BE2C (cell line): ENCODE measurements around the gene SSTR5.

ENCODE experiments used
- DNase-seq: peaks from one replicate; pipeline ENCODE4 v3.0.0-alpha.2; 2020
- H3K27me3 ChIP-seq: fragments of 250-450 bp; sonication (Bioruptor Pico); 2 replicates; pipeline ENCODE4 v1.5.1; 2020; ENCODE audit warnings: mild to moderate bottlenecking
- H3K36me3 ChIP-seq: fragments of 250-450 bp; sonication (Bioruptor Pico); 2 replicates; pipeline ENCODE4 v1.5.1; 2020; ENCODE audit warnings: mild to moderate bottlenecking
- H3K4me1 ChIP-seq: fragments of 250-450 bp; sonication (Bioruptor Pico); 2 replicates; pipeline ENCODE4 v1.5.1; 2020
- H3K4me3 ChIP-seq: 2 replicates; pipeline ENCODE4 v1.5.1; 2011; ENCODE audit warnings: low read depth, low read length
- H3K9me3 ChIP-seq: fragments of 250-450 bp; sonication (Bioruptor Pico); 2 replicates; pipeline ENCODE4 v1.5.1; 2020
- CTCF ChIP-seq: IDR thresholded peaks from 2 replicates; pipeline ENCODE4 v1.5.1; 2012; ENCODE audit warnings: mild to moderate bottlenecking, low read depth, low read length

The SSTR5 gene

GRCh38 chr16:1043881-1044451 lies 28.6 kb upstream of the SSTR5 start:
- no peak for TF ChIP-seq CTCF
- DNase-seq = no peak
- no peaks in the 10 kb centered on the region; the same call in 1 of the 2 replicates for H3K9me3 ChIP-seq
- H3K27me3 ChIP-seq = peaks cover 8% of the 10 kb centered on the region
- peaks cover 10% of the 10 kb centered on the region for H3K4me1 ChIP-seq
- H3K36me3 ChIP-seq = no peaks in the 10 kb centered on the region
- H3K4me3 ChIP-seq = peak overlapping the region; percentile 24; the same call in 1 of the 2 replicates

DNA sequence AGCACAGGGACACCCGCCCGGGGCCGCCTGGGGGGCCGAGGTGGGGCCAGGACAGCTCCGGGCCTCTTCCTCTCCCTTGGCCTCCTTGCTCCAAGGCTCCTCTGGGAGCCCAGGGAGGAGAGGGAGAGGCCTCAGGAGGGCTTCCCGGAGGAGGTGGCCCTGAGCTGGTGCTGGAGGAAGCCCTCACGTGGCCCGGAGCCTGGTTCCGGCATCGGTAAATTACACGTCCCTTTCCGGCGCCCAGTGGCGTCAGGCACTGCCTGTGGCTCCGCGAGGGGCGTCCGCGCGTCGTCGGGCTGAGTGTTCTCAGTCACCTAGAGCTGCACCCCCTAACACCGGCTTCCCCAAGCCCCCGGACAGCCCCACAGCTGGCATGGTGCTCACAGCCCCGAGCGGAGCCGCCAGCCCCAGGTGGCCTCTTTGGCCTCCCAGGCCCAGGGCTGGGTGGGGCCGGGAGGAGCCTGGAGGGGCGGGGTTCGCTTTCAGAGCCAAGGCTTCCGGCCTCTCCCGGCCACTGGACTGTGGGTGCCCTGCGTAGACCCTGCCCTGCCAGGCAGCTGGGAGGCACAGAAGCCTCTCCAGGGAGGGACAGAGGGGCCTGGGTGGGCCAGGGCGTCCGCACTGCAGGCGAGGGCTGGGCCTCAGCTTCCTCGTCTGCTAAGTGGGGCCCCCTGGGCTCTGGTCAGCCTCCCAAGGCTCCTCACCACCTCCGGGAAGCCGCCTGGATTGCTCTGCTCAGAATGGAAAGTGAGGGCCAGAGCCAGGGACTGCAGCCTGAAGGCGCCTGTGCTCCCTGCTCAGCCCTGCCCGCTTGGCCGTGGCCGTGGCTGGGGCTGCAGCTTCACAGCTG lies 27.9 kb upstream of the SSTR5 start:
- Histone ChIP-seq H3K9me3 (no peaks in the 10 kb centered on the region; the same call in 1 of the 2 replicates), H3K27me3 (peaks cover 8% of the 10 kb centered on the region), H3K4me1 (peaks cover 15% of the 10 kb centered on the region), H3K4me3 (no peak overlapping the region), H3K36me3 (no peaks in the 10 kb centered on the region)
- TF ChIP-seq CTCF = no peak
- DNase-seq = no peak

DNA sequence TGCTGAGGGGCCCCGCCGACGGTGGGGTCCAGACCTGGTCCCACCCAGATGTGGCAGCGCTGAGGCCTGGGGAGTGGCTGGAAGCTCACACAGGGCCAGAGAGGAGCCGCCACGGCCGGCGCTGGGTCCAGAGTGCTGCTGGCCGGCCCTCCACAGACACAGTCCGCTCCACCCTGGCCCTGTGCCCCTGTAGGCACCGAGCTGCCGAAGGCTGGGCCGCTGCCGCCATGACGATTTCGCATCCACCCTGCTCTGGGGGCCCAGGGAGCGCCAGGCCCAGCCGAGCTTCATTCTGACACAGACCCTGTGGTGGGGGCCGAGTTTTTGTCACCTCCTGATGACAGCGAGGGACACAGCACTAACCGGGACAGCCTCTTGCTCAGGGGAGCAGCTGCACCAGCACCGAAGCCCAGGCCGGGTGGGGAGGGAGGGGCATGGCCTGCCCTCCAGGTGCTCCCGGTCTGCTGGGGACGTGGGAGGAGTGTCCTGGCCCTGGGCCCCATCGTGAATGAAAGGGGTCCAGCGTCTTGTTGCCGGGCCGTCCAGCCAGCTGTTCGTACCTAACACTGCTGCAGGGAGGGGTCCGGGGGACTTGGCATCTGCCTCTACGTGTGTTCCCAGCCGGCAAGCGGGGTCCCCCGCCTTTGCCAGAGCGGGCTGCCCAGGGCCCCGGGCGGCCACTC lies 27.1 kb upstream of the SSTR5 start:
- Histone ChIP-seq H3K9me3 (no peaks in the 10 kb centered on the region; the same call in 1 of the 2 replicates), H3K4me3 (no peak overlapping the region), H3K4me1 (peaks cover 16% of the 10 kb centered on the region), H3K27me3 (peaks cover 8% of the 10 kb centered on the region), H3K36me3 (no peaks in the 10 kb centered on the region)
- DNase-seq = no peak
- TF ChIP-seq CTCF = no peak

GRCh38 chr16:1045993-1046911 lies 26.3 kb upstream of the SSTR5 start:
- H3K9me3 ChIP-seq = no peaks in the 10 kb centered on the region; the same call in 1 of the 2 replicates
- no peak overlapping the region for H3K4me3 ChIP-seq
- no peaks in the 10 kb centered on the region for H3K36me3 ChIP-seq
- H3K27me3 ChIP-seq = peaks cover 8% of the 10 kb centered on the region
- no peak for TF ChIP-seq CTCF
- DNase-seq = no peak
- peaks cover 16% of the 10 kb centered on the region for H3K4me1 ChIP-seq

DNA sequence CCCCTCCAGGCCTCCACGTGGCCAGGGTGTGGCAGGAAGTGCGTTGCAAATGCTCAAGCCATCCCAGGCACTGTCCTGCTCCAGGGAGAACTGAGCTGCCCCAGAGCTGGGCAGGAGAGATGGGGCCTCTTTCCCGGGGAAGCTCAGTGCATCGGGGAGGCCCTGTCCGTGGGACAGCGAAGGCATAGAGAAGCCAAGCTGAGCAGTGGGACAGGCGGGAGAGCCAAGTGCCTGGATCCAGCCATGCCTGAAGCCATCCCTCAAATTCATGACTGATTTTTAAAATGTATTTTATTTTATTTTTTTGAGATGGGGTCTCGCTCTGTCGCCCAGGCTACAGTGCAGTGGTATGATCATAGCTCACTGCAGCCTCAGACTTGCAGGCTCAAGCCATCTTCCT lies 25.4 kb upstream of the SSTR5 start:
- Histone ChIP-seq H3K4me1 (peaks cover 16% of the 10 kb centered on the region), H3K27me3 (peaks cover 8% of the 10 kb centered on the region), H3K4me3 (no peak overlapping the region), H3K9me3 (no peaks in the 10 kb centered on the region; the same call in 1 of the 2 replicates), H3K36me3 (no peaks in the 10 kb centered on the region)
- no peak for DNase-seq
- no peak for TF ChIP-seq CTCF
